HepG2 (cell line): ENCODE measurements around the gene GSDME. TPM values are rescaled to one million over a fixed set of nuclear protein-coding genes. Genes with fewer than 3 reads are reported as not detected.

Source experiments
- DNMT3B ChIP-seq: conservative IDR thresholded peaks from 2 replicates; pipeline ENCODE4 v1.6.1; 2016; ENCODE audit warnings: missing biosample characterization, control low read depth
- MAFF ChIP-seq: IDR thresholded peaks from 2 replicates; pipeline ENCODE4 v1.6.1; 2011; ENCODE audit warnings: low read depth, low read length, improper control_type of control experiment
- PHF21A ChIP-seq: sonication (generic); formaldehyde crosslinking; IDR thresholded peaks from 2 replicates; pipeline ENCODE4 v1.5.0; 2020; ENCODE audit warnings: mild to moderate bottlenecking, missing genetic modification reagents
- RFX1 ChIP-seq: fragments of 450-650 bp; IDR thresholded peaks from 2 replicates; pipeline ENCODE4 v1.6.1; 2017
- TARDBP ChIP-seq: sonication (generic); formaldehyde crosslinking; IDR thresholded peaks from 2 replicates; pipeline ENCODE4 v1.8.0; 2022; ENCODE audit warnings: mild to moderate bottlenecking, missing genetic modification reagents
- TBL1XR1 ChIP-seq: fragments of 150-350 bp; IDR thresholded peaks from 2 replicates; pipeline ENCODE4 v1.6.1; 2014; ENCODE audit warnings: borderline replicate concordance, low read length; ENCODE audit not compliant: partially characterized antibody
- TFDP2 ChIP-seq: sonication (generic); formaldehyde crosslinking; IDR thresholded peaks from 2 replicates; pipeline ENCODE4 v1.4.0; 2020; ENCODE audit warnings: missing genetic modification reagents
- TSC22D2 ChIP-seq: sonication (generic); formaldehyde crosslinking; IDR thresholded peaks from 2 replicates; pipeline ENCODE4 v1.5.1; 2020; ENCODE audit warnings: missing genetic modification reagents, mild to moderate bottlenecking, borderline replicate concordance
- YEATS2 ChIP-seq: sonication (generic); formaldehyde crosslinking; IDR thresholded peaks from 2 replicates; pipeline ENCODE4 v1.4.0; 2020; ENCODE audit warnings: missing genetic modification reagents, borderline replicate concordance
- ZFX ChIP-seq: sonication (generic); formaldehyde crosslinking; IDR thresholded peaks from 2 replicates; pipeline ENCODE4 v1.4.0; 2020; ENCODE audit warnings: mild to moderate bottlenecking, low read depth, missing genetic modification reagents, moderate library complexity
- ZNF564 ChIP-seq: sonication (generic); formaldehyde crosslinking; IDR thresholded peaks from 2 replicates; pipeline ENCODE4 v1.8.1; 2023; ENCODE audit warnings: mild to moderate bottlenecking, missing genetic modification reagents
- ZNF878 ChIP-seq: sonication (generic); formaldehyde crosslinking; IDR thresholded peaks from 2 replicates; pipeline ENCODE4 v1.8.1; 2023; ENCODE audit warnings: mild to moderate bottlenecking, missing genetic modification reagents, moderate library complexity
- polyA plus RNA-seq, 8 experiments: library from polyadenylated mRNA; depleted of rRNA in 3 of 8; stranded (reverse) in 7 of 8; unstranded in 1 of 8; fragments of >200 nt; fragmentation: Illumina TruSeq in 4 of 8; extraction: Trizol in 4 of 8; gene quantifications; 2 replicates each; pipeline versions ENCODE4 v1.2.1 to v1.2.3, GENCODE V29; 2011 to 2016; ENCODE audit warnings: low read depth in 4 of 8, missing spikeins in 1 of 8, mixed read lengths in 1 of 8; ENCODE audit not compliant: insufficient read depth in 1 of 8
- total RNA-seq, 5 experiments: library from RNA; depleted of rRNA; stranded (reverse); fragments of >200 nt; fragmentation: Illumina TruSeq; extraction: Trizol; gene quantifications; 2 replicates each; pipeline ENCODE4 v1.2.3, GENCODE V29; 2016; ENCODE audit warnings: low read depth in 1 of 5
- TF ChIP-seq, protein P1 (sequence below): sonication (generic); formaldehyde crosslinking; IDR thresholded peaks from 2 replicates; pipeline ENCODE4 v1.9.0; 2021; ENCODE audit warnings: missing genetic modification reagents, mild to moderate bottlenecking, borderline replicate concordance
- TF ChIP-seq, protein P2 (sequence below): sonication (generic); formaldehyde crosslinking; IDR thresholded peaks from 2 replicates; pipeline ENCODE4 v1.4.0; 2020; ENCODE audit warnings: missing genetic modification reagents
- TF ChIP-seq, protein P3 (sequence below): sonication (generic); formaldehyde crosslinking; IDR thresholded peaks from 2 replicates; pipeline ENCODE4 v1.5.0; 2020; ENCODE audit warnings: mild to moderate bottlenecking, missing genetic modification reagents
- TF ChIP-seq, protein P4 (sequence below): sonication (generic); formaldehyde crosslinking; conservative IDR thresholded peaks from 2 replicates; pipeline ENCODE4 v1.4.0; 2020; ENCODE audit warnings: missing genetic modification reagents

GSDME gene
- total and polyA plus RNA-seq, 2 of the 13 experiments (the other 11 are each of a cell fraction or from before 2014, with no cell fraction given), result 19.2 to 28.2 TPM

DNA sequence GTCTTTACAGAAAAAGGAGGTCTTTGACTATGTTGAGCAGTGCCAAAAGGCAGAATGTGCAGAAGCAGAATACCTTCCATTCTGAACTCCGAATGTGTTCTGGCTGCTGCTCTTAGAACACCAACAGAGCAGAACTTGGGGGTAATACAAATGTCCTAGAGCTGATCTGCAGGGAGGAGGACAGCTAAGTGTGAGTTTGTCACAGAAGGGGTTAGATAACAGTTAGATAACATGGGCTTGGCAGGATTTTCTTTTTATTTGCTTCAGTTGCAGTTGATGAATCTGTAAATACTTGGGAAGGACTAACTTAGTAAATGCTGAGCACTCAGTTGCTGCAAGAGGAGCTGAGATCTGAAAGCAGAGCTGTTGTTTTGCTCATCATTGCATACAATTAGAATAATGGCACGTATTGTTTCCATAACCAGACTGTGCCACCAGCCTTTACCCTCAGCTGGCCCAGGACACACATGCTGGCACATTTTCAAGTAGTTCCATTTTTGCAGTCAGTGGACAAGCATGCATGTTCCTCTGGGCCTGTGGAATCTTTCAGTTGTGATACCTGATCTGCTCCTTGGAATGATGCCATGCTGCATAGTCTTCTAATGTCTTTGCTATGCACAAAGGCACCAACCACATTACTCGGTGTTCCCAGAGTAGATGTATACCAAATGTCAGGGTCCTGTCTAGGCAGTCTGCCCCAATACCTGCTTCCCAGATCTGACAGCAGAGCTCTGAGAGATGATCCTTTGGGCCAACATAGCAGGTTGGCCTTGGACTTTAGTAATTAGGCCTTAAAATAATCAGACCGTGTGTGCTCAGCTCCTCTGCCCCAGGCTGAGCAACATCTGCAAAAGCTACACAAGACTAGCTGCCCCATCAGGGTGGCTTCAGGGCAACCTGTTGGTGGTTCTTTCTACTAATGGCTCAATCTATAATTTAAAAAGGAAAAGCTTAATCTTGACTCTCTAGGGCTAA lies 55.7 kb downstream of the GSDME start (continued):
- TF ChIP-seq ZNF564 (no peak), ZNF878 (CRISPR knock-in tag) (no peak), RFX1 (no peak), TBL1XR1 (no peak), PHF21A (CRISPR knock-in tag) (peak; percentile 55; the same call in 1 of the 2 replicates), TARDBP (CRISPR knock-in tag) (no peak), YEATS2 (CRISPR knock-in tag) (no peak), DNMT3B (CRISPR knock-in tag) (no peak), ZFX (peak; percentile 39), MAFF (no peak), TFDP2 (no peak), TSC22D2 (CRISPR knock-in tag) (no peak)
- TF ChIP-seq, protein P1, sequence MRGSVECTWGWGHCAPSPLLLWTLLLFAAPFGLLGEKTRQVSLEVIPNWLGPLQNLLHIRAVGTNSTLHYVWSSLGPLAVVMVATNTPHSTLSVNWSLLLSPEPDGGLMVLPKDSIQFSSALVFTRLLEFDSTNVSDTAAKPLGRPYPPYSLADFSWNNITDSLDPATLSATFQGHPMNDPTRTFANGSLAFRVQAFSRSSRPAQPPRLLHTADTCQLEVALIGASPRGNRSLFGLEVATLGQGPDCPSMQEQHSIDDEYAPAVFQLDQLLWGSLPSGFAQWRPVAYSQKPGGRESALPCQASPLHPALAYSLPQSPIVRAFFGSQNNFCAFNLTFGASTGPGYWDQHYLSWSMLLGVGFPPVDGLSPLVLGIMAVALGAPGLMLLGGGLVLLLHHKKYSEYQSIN (CRISPR knock-in tag), result no peak
- TF ChIP-seq, protein P2, sequence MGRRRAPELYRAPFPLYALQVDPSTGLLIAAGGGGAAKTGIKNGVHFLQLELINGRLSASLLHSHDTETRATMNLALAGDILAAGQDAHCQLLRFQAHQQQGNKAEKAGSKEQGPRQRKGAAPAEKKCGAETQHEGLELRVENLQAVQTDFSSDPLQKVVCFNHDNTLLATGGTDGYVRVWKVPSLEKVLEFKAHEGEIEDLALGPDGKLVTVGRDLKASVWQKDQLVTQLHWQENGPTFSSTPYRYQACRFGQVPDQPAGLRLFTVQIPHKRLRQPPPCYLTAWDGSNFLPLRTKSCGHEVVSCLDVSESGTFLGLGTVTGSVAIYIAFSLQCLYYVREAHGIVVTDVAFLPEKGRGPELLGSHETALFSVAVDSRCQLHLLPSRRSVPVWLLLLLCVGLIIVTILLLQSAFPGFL (CRISPR knock-in tag), result no peak
- TF ChIP-seq, protein P3, sequence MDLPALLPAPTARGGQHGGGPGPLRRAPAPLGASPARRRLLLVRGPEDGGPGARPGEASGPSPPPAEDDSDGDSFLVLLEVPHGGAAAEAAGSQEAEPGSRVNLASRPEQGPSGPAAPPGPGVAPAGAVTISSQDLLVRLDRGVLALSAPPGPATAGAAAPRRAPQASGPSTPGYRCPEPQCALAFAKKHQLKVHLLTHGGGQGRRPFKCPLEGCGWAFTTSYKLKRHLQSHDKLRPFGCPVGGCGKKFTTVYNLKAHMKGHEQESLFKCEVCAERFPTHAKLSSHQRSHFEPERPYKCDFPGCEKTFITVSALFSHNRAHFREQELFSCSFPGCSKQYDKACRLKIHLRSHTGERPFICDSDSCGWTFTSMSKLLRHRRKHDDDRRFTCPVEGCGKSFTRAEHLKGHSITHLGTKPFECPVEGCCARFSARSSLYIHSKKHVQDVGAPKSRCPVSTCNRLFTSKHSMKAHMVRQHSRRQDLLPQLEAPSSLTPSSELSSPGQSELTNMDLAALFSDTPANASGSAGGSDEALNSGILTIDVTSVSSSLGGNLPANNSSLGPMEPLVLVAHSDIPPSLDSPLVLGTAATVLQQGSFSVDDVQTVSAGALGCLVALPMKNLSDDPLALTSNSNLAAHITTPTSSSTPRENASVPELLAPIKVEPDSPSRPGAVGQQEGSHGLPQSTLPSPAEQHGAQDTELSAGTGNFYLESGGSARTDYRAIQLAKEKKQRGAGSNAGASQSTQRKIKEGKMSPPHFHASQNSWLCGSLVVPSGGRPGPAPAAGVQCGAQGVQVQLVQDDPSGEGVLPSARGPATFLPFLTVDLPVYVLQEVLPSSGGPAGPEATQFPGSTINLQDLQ, result no peak
- TF ChIP-seq, protein P4, sequence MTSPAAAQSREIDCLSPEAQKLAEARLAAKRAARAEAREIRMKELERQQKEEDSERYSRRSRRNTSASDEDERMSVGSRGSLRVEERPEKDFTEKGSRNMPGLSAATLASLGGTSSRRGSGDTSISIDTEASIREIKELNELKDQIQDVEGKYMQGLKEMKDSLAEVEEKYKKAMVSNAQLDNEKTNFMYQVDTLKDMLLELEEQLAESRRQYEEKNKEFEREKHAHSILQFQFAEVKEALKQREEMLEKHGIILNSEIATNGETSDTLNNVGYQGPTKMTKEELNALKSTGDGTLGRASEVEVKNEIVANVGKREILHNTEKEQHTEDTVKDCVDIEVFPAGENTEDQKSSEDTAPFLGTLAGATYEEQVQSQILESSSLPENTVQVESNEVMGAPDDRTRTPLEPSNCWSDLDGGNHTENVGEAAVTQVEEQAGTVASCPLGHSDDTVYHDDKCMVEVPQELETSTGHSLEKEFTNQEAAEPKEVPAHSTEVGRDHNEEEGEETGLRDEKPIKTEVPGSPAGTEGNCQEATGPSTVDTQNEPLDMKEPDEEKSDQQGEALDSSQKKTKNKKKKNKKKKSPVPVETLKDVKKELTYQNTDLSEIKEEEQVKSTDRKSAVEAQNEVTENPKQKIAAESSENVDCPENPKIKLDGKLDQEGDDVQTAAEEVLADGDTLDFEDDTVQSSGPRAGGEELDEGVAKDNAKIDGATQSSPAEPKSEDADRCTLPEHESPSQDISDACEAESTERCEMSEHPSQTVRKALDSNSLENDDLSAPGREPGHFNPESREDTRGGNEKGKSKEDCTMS, result no peak
